ENCODE measurements around the gene TNFSF8. TPM values are rescaled to one million over a fixed set of nuclear protein-coding genes. Genes with fewer than 3 reads are reported as not detected.

The TNFSF8 gene
- total RNA-seq, 1 donor from 2014 or later, result 0.19 TPM

- TF ChIP-seq CTCF (conservative IDR thresholded peaks at IDR 0.05), result no peak
- H3K27ac Mint-ChIP-seq, result no peak overlapping the region
- no peak overlapping the region for H3K4me3 Mint-ChIP-seq
- H3K27me3 Mint-ChIP-seq, result peaks cover 5% of the 10 kb centered on the region
- no peaks in the 10 kb centered on the region for H3K36me3 Mint-ChIP-seq
- peaks cover 12% of the 10 kb centered on the region for H3K9me3 Mint-ChIP-seq
- DNase-seq (ENCODE audit: extremely low spot score, unreplicated experiment), result no peak
- H3K4me1 Mint-ChIP-seq (ENCODE audit: unreplicated experiment), result peaks cover 20% of the 10 kb centered on the region
Observed at GRCh38 chr9:114854736-114855355, 75.5 kb downstream of the TNFSF8 start.

- H3K27ac Mint-ChIP-seq, result no peak overlapping the region
Observed at GRCh38 chr9:114853071-114853855, 77.1 kb downstream of the TNFSF8 start.

GRCh38 chr9:114852050-114852594 is 78.3 kb downstream of the TNFSF8 start:
- H3K4me3 Mint-ChIP-seq, result no peak overlapping the region
- no peak for TF ChIP-seq CTCF (conservative IDR thresholded peaks at IDR 0.05)
- H3K36me3 Mint-ChIP-seq, result no peaks in the 10 kb centered on the region
- no peak for DNase-seq (ENCODE audit: extremely low spot score, unreplicated experiment)
- no peak overlapping the region for H3K27ac Mint-ChIP-seq
- H3K4me1 Mint-ChIP-seq (ENCODE audit: unreplicated experiment), result peaks cover 20% of the 10 kb centered on the region
- no peaks in the 10 kb centered on the region for H3K27me3 Mint-ChIP-seq
- H3K9me3 Mint-ChIP-seq, result peaks cover 6% of the 10 kb centered on the region

More at GRCh38 chr9:114853071-114853855, 77.1 kb downstream of the TNFSF8 start:
- peaks cover 20% of the 10 kb centered on the region for H3K4me1 Mint-ChIP-seq (ENCODE audit: unreplicated experiment)
- H3K9me3 Mint-ChIP-seq, result peaks cover 6% of the 10 kb centered on the region
- no peak for DNase-seq (ENCODE audit: extremely low spot score, unreplicated experiment)
- no peaks in the 10 kb centered on the region for H3K27me3 Mint-ChIP-seq
- TF ChIP-seq CTCF (conservative IDR thresholded peaks at IDR 0.05), result no peak
- H3K4me3 Mint-ChIP-seq, result no peak overlapping the region
- H3K36me3 Mint-ChIP-seq, result no peaks in the 10 kb centered on the region

GRCh38 chr9:114851306-114851705 is 79.1 kb downstream of the TNFSF8 start:
- peaks cover 6% of the 10 kb centered on the region for H3K9me3 Mint-ChIP-seq
- H3K27me3 Mint-ChIP-seq, result no peaks in the 10 kb centered on the region
- H3K4me1 Mint-ChIP-seq (ENCODE audit: unreplicated experiment), result peaks cover 20% of the 10 kb centered on the region
- no peak overlapping the region for H3K27ac Mint-ChIP-seq
- H3K4me3 Mint-ChIP-seq, result no peak overlapping the region
- no peak for DNase-seq (ENCODE audit: extremely low spot score, unreplicated experiment)
- TF ChIP-seq CTCF (conservative IDR thresholded peaks at IDR 0.05), result no peak
- no peaks in the 10 kb centered on the region for H3K36me3 Mint-ChIP-seq

Other genes with a start within 250 kb of the TNFSF8 start
- gene TEX48, start 248.4 kb downstream of the TNFSF8 start, total RNA-seq (ENCODE audit: low replicate concordance), result not detected in 2 replicates
- gene TNFSF15, start 124.6 kb downstream of the TNFSF8 start, total RNA-seq (ENCODE audit: low replicate concordance), result 3.3 and 7.3 TPM in 2 replicates
- 16.1 and 95.2 TPM in 2 replicates for gene TNC, start 187.6 kb upstream of the TNFSF8 start, total RNA-seq (ENCODE audit: low replicate concordance)